NCI-H146 (cell line): ENCODE results near the gene UGT1A10.

Experiments
- DNase-seq: peaks from one replicate; lab custom pipeline; 2025; lab: John Stamatoyannopoulos, UW

The UGT1A10 gene

DNA sequence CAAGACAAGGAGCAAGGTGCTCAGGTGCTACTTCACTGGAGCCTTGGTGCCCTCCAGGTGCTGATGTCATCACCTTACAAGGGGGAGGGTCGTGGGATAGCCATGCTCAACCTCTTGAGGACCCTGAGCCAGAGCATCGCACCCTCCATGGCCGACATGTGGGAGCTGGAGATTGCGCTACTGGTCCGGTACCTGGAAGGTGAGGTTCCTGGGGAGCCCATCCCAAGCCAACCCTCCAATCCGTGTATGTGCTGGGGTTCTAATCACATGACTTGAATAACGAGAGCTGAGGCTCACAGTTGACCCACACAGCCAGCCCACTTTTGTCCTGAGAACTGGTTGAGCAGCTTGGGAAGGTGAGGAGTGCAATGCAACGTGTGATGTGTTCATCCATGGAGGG lies 167.7 kb downstream of the UGT1A10 start:
- DNase-seq, result no peak

GRCh38 chr2:233807215-233807865 lies 171.1 kb downstream of the UGT1A10 start:
- no peak for DNase-seq

DNA sequence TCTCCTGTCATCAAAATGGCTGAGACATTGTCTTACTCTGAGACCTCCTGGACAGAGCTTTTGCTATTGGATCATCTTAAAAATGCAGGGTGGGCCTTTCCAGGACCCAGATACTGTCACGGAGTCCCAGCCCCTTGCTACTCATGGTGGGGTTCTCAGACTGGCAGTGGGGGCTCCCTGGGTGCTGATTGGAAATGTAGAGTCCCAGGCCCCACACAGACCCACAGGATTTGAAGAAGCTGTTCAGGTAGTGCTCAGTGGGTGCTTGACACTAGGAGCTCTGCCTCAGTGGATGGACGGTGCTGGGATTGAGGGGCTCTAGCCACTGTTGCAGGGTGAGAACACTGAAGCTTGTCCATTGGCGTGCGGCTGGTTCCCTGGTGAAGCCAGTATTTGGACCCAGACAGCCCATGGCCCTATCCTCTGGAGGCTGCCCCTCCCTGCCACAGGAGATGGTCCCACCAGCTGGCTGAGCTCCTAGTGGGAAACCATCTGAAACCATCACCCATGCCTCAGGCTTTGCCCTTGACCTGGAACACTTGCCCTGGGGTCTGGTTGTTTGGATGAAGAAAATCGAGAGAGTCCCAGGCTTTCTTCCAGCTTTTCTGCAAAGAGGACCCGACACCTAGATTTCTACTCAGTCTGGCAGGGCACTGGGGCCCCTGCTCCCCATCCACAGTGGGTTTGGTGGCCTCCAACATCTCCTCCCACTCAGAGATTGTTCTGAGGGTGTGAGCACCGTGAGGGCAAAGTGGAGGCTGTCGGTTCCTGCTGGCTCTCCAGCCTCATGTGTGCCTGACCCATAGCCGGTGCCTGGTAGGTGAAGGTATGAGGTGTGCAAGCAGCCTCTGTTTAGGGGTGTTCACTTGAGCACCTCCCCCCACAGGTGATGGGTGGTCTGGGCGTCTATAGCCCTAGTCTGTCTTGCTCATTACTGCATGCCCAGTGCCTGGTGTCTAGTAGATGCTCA lies 172.0 kb downstream of the UGT1A10 start:
- no peak for DNase-seq

GRCh38 chr2:233810385-233810784 lies 174.1 kb downstream of the UGT1A10 start:
- DNase-seq, result no peak

DNA sequence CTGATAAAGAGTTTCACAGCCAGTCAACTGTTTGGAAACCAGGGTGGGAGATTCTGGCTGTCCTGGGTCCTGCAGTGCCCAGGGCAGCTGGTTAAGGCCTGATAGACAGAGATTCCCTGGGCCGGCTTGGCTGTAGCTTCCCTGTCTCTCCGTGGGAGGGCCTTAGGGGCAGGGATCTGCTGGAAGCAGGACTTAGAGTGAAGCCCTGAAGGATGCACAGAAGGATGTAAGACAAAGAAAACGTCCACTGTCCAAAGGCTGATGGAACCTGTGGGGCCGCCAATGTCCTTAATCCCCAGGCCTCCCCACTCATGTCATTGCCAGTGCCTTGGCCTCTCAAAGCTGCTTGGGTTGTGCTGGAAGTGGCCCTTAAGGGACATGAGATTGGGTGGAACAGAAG lies 174.8 kb downstream of the UGT1A10 start:
- no peak for DNase-seq

DNA sequence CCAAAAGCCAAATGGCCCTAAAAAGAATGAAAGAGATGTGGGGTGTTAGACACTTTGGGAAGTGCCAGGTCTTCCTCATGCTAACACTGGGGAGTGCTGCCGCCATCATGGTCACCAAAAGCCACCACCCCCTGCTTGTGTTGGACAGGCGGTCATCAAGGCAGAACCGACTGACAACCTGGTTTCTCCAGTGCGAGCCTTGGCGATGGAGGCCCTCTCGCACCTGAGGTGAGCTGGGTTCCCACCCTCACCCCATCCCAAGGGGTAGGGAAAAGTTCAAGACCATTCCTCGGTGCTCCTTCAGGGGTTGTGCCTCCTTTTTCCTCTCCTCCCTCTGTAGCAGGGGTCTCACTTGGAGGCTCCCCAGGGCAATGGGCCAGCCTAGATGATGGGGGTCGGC lies 175.5 kb downstream of the UGT1A10 start:
- no peak for DNase-seq

DNA sequence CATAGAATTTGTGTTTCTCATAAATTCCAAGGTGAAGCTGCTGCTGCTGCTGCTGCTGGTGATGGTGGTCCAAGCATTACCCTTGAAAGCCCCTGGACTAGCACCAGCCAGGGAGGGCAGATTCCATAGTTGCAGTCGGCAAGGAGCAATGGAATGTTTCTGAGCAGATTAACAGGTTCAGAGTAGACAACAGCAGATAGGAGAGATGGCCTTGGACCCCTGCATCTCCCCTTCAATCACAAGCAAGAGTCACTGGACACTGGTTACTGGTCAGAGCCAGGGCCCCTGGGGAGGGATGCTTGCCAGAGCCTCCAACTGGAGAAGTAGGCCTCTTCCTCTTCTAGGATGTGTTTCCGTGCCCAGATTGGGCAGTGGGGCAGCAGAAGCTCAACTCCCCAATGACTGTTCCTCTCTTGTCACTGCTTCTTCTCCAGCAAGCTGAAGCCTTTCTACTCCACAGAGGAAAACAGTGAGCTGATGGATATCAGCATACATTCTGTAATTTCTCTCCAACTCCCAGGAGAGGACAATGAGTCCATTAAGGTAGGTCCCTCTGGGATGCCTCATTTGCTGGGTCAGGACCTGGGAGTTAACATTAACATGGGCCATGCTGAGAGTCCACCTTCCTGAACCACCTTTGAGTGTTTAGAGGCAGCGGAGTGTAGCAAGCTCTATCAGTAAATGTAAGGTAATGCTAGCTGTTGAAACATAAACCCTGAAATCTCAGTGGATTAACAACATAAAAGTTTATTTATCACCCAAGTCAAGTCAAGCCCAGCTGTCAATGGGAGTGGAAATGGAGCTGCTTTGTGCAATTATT lies 177.2 kb downstream of the UGT1A10 start:
- no peak for DNase-seq

DNA sequence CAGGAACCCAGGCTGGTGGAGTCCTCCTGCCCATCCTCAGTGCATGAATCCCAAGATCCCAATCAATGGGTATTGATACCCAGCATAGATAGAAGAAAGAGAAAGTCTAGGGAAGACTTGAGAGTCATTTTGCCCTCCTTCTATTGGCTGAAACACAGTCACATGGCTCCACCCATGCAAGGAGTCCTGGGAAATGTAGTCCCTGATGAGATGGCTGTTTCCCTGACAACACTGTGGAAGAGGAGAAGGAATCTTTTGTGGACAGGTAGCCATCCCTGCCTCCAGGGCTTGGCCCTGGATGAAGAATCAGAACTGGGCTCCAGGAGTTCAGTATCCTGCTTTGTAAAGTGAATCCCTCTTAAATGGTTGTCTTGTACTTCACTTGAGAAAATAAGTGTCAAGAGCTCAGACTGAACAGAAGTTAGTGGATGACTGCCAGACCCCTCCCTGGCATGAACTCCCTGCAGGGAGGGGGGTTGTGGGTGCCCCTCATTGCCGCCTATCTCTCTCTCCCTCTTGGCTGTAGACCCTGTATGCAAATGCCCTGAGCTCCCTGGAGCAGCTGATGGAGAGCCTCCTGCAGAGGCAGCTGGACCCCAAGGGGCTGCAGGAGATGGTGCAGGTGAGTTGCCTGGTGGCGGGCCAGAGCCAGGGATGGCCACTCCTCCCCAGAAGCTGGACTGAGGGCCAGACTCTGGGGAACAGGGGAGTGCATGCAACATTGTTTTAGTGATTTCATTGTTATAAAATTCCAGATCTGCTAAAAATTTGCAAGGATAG lies 178.0 kb downstream of the UGT1A10 start:
- DNase-seq, result no peak

DNA sequence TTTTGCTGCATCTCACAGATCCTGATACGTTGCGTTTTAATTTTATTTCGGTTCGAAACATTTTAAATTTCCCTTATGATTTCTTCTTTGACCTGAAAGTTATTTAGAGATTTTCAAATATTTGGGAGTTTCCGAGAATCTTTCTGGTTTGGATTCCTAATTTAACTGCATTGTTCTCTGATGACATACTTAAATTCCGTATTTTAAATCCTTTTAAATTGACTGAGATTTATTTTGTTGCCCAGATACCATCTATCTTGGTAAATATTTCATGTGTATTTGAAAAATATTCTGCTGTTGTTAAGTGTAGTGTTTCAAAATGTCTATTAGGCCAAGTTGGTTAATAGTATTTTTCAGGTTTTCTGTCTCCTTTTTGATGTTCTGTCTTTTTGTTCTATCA lies 179.6 kb downstream of the UGT1A10 start:
- DNase-seq, result no peak

DNA sequence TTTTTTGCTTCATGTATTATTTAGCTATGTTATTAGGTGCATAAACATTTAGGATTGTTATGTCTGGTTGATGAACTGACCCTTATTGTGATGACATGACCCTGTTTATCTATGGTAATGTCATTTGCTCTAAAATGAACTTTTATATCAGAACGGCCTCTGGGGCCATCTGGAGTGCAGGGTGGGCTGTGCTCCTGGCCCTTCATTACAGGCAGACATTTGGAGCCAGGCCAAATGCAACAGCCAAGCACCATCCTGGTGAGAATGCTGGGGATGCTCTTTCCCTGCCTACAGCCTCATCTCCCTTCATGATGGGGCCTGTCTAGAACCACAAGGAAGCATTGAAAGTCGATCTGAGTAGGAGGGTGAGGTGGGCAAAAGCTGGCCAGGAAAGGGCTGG lies 180.1 kb downstream of the UGT1A10 start:
- DNase-seq, result no peak

DNA sequence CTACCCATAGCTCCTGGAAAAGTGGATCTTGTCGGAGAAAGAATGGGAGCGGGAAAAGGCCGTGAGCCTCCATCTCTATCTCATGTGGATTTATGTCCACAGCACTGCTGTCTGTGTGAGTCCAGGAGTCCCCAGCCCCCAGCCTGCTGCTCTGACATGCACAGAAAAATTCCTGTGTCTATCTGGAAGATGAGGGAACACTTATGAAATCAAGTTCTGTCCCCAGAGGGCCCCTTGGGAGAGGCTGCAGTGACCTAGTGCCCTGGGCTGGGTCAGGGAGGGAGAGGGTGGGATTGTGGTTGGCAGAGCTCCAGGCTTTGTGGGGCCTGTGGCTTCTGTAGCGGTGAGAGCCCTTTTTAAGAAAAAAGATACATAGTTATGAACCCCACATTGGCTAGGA lies 180.5 kb downstream of the UGT1A10 start:
- no peak for DNase-seq

DNA sequence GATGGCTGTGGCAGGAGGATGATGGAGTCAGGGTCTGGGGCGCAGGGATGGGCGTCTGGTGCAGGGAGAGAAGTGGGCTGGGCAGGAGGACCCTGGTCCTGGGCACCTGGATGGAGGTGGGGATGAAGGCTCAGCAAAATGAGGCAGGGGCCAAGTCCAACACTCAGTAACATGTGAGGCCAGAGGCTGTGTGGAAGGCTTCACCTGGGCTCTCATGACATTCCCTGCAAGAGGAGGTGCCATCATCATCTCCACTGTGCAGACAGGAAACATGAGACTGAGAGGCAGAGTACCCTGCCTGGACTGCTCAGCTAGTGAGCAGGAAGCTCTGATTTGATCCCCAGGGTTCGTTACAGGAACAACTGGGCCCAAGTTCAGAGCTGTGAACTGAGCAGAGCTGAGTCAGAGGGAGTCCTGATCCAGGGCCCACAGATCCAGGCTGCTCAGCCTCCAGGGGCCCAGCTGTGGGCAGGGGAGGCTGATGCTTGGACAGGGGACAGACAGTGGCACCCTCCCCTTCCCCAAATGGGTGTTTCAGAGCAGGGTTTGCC lies 181.2 kb downstream of the UGT1A10 start:
- no peak for DNase-seq

- no peak for DNase-seq
Measured at GRCh38 chr2:233817995-233818638, 181.9 kb downstream of the UGT1A10 start.

DNA sequence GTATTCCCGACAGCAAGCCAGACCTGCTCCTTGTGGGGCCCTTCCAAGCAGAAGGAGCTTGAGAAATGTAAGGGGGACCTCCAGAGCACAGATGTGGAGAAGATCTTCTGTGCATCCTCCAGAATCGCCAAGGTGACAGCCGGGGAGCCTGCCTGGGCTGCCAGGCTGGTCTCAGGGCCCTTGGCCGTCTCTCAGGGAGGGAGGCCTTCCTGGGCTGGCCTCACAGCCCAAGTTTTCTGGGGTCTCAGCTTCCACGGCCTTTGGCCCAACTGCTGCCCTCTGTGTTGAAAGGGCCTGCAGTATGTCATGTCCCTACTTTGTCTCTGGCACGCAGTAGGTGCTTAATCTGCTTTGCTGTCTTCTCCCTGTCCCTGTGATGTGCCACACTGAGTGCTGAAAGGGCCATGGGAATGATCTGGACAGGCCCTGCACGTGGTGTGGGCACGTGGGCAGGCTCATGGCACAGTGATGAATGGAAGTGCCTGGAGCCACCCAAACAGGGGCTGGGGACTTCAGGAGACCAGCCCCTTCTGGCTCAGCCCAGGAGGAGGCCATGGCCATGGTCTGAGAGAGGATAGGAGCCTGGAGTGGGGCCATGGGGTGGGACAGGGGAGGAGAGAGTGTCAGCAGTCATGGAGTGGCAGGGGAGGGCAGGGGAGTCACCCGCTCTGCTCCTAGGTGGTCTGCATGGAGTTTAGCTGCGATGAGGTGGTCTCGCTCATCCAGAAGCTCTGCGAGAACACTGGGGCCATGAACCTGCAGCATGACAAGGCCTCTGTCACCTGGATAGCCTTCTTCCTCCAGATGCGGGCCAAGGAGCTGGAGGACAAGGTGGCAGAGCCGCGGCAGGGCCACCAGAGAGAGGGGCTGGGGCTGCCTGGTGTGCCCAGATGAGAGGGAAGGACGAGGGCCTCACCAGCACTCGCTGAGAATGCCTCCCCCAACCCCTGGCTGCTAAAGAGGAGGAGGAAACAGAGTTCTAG lies 182.7 kb downstream of the UGT1A10 start:
- DNase-seq, result no peak

GRCh38 chr2:233819884-233820773 lies 183.9 kb downstream of the UGT1A10 start:
- DNase-seq, result no peak

GRCh38 chr2:233820774-233821105 lies 184.5 kb downstream of the UGT1A10 start:
- no peak for DNase-seq

GRCh38 chr2:233821196-233821595 lies 184.9 kb downstream of the UGT1A10 start:
- no peak for DNase-seq

- DNase-seq, result no peak
Measured at GRCh38 chr2:233821709-233822100, 185.5 kb downstream of the UGT1A10 start.
